Activated CD8-positive, alpha-beta memory T cell treated with anti-CD3 and anti-CD28 coated beads, Interleukin-2, amount 50 U/mL, for 24 hours (primary cell): ENCODE data around the gene KLF4.

Experiments
- DNase-seq: peaks from one replicate; pipeline ENCODE4 v3.0.0-alpha.2; 2020; ENCODE audit errors: extremely low read depth

KLF4 gene

DNA sequence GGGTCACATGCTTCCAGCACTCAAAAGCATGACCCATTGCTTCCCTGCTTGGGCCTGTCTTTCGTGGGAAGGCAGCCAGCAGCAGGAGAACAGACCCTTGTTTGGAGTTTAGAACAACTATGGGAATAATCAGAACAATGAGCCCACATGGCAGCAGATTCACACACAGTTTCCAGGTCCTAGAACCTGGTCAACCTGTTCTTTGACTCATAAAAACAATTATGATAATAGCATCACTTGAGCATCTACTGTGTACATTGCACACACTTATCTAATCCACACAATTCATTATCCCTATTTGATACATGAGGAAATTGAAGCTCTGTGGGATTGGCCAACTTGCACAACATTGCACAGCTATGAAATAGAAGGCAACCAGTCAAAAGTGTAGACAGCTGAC is 41.7 kb downstream of the KLF4 start:
- DNase-seq, result no peak

DNA sequence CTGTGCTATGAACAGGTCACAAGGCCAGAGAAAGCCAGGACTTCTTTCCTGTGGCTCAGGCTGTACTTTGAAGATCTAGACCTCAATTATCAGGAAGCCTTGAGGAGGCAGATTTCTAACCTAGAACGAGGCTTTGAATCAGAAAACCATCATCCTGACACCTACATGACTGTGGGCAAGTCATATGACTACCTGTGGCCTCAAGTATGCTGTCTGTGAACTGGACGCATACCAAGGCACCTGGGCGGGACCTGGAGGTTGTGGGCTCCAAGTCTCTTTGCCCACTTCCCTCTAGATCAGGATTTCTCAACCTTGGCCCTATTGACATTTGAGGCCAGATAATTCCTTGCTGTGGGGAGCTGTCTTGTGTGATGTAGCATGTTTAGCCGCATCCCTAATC is 42.5 kb downstream of the KLF4 start:
- no peak for DNase-seq

DNA sequence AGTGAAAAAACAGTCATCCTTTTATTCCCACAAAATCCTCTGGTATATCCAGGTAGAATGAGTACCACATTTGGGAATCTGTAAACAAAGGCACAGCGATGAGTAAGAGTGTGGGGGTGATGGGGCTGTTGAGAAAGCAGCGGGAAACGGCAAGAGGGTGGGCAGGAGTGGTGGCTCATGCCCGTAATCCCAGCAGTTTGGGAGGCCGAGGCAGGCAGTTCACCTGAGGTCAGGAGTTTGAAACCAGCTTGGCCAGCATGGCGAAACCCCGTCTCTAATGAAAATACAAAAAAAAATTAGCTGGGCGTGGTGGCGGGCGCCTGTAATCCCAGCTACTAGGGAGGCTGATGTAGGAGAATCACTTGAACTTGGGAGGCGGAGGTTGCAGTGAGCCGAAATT is 43.1 kb downstream of the KLF4 start:
- DNase-seq, result no peak

DNA sequence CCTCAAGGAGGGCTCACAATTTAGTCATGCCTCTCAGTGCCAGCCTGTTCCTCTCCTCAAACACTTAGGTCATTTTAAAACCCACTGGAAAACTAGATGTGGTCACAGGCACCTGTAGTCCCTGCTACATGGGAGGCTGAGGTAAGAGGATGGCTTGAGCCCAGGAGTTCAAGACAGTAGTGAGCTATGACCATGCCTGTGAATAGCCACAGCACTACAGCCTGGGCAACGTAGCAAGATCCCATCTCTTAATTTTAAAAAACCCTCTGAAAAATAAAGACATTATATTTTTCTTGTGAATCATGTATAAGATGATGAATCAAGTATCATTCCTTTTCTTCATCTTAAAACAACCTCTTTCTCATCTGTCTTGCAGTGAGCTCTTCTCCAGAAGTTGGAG is 45.8 kb downstream of the KLF4 start:
- no peak for DNase-seq

- DNase-seq, result no peak
Measured at GRCh38 chr9:107439991-107440456, 49.5 kb downstream of the KLF4 start.

GRCh38 chr9:107438211-107439031 is 51.1 kb downstream of the KLF4 start:
- DNase-seq, result no peak

GRCh38 chr9:107437716-107438115 is 51.9 kb downstream of the KLF4 start:
- DNase-seq, result no peak

GRCh38 chr9:107435415-107435814 is 54.2 kb downstream of the KLF4 start:
- DNase-seq, result no peak
